HCT116 (cell line): ENCODE results near the gene PML.

ENCODE experiments used
- EZH2 ChIP-seq: fragments of 200-600 bp; sonication (generic); IDR thresholded peaks from 2 replicates; pipeline ENCODE4 v1.6.1; 2017; ENCODE audit warnings: antibody characterized with exemption, mixed run types
- EZH2phosphoT487 ChIP-seq: fragments of 200-600 bp; IDR thresholded peaks from 2 replicates; pipeline ENCODE4 v1.6.1; 2018; ENCODE audit warnings: antibody characterized with exemption, borderline replicate concordance
- POLR2AphosphoS5 ChIP-seq: IDR thresholded peaks from 2 replicates; pipeline ENCODE4 v1.6.1; 2011; ENCODE audit warnings: mild to moderate bottlenecking, low read depth, low read length, moderate library complexity
- RAD21 ChIP-seq: IDR thresholded peaks from 2 replicates; pipeline ENCODE4 v1.6.1; 2012; ENCODE audit warnings: low read depth, mild to moderate bottlenecking
- SIN3A ChIP-seq: IDR thresholded peaks from 2 replicates; pipeline ENCODE4 v1.6.1; 2012; ENCODE audit warnings: low read depth
- TF ChIP-seq, protein P1 (sequence below): IDR thresholded peaks from 2 replicates; pipeline ENCODE4 v1.6.1; 2012
- TF ChIP-seq, protein P2 (sequence below), 3 experiments: fragments of 200-600 bp in 1 of 3; sonication (generic) in 1 of 3; IDR thresholded peaks in 2 of 3; conservative IDR thresholded peaks in 1 of 3; 2 replicates each; pipeline ENCODE4 v1.5.1; 2012 to 2017; ENCODE audit warnings: low read depth in 2 of 3, low read length in 2 of 3, antibody characterized with exemption in 1 of 3, borderline replicate concordance in 1 of 3, control low read depth in 1 of 3, mild to moderate bottlenecking in 1 of 3, mixed read lengths in 1 of 3, mixed run types in 1 of 3, moderate library complexity in 1 of 3; ENCODE audit not compliant: insufficient read depth in 1 of 3

DNA sequence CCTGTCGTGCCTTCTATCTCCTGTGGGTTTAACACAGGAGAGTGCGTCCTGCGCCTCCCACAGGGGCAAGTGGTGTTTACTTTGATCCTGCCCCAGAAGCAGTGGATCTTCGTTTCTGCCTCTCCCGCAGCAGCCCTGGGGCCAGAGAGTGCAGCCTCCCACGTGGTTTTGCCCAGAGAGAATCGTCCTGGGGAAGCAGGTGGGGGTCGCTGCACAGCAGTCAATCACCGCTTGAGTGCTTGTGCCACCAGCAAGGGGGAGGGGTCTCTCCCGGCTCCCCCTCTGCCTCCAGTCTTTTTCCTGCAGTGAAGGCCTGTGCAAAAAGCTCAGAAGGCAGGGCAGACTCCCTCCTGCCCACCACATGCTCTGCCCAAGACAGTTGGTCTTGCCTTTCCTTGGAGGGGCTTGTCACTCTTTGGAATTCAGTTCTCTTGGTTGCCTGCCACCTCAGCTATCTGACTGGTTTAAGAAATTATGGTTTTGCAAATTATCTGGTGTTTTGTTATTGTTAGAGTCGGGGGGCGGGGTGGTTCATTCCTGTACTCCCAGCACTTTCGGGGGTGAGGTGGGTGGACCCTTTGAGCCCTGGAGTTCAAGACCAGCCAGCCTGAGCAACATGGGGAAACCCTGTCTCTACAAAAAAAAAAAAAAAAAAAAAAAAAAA, 29.3 kb upstream of the PML start:
- TF ChIP-seq EZH2phosphoT487, result no peak
- TF ChIP-seq, protein P1, sequence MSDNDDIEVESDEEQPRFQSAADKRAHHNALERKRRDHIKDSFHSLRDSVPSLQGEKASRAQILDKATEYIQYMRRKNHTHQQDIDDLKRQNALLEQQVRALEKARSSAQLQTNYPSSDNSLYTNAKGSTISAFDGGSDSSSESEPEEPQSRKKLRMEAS, result no peak
- TF ChIP-seq RAD21, result no peak
- TF ChIP-seq, protein P2, sequence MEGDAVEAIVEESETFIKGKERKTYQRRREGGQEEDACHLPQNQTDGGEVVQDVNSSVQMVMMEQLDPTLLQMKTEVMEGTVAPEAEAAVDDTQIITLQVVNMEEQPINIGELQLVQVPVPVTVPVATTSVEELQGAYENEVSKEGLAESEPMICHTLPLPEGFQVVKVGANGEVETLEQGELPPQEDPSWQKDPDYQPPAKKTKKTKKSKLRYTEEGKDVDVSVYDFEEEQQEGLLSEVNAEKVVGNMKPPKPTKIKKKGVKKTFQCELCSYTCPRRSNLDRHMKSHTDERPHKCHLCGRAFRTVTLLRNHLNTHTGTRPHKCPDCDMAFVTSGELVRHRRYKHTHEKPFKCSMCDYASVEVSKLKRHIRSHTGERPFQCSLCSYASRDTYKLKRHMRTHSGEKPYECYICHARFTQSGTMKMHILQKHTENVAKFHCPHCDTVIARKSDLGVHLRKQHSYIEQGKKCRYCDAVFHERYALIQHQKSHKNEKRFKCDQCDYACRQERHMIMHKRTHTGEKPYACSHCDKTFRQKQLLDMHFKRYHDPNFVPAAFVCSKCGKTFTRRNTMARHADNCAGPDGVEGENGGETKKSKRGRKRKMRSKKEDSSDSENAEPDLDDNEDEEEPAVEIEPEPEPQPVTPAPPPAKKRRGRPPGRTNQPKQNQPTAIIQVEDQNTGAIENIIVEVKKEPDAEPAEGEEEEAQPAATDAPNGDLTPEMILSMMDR (IDR thresholded peaks at IDR 0.05 in 2 of 3, conservative IDR thresholded peaks at IDR 0.05 in 1 of 3; ENCODE audit: borderline replicate concordance in 1 of 3, insufficient read depth in 1 of 3, low read depth in 2 of 3, low read length in 2 of 3), result 0 out of 6 replicates have a peak, but pooled peaks of 1 of the 3 experiments have one; percentile 6
- TF ChIP-seq POLR2AphosphoS5, result no peak
- TF ChIP-seq EZH2, result no peak
- TF ChIP-seq SIN3A, result no peak
